ENCODE data around the gene NXPH2. TPM values are rescaled to one million over a fixed set of nuclear protein-coding genes. Genes with fewer than 3 reads are reported as not detected.

NXPH2 gene
- total and polyA plus RNA-seq, 2 donors (not counting 3 experiments of a cell fraction or from before 2014, with no cell fraction given): not detected

- no peak overlapping the region for H3K27ac ChIP-seq (ENCODE audit: insufficient read depth, low read depth, low read length)
- ChIA-PET CTCF (no interaction called here), POLR2A (no interaction called here)
- H3K36me3 ChIP-seq (ENCODE audit: control insufficient read depth in 2 of 2, extremely low read depth in 1 of 2, insufficient read depth in 2 of 2, low read length in 2 of 2): no peaks in the 10 kb centered on the region
- DNase-seq (ENCODE audit: low read depth, low spot score): no peak
- no peaks in the 10 kb centered on the region for H3K9me3 ChIP-seq (replicated peaks; ENCODE audit: control insufficient read depth, insufficient read depth, low read length)
- no peak overlapping the region for H3K4me3 ChIP-seq (replicated peaks in 1 of 3; ENCODE audit: insufficient read depth in 1 of 3, low read depth in 1 of 3, low read length in 3 of 3)
- peaks cover 0 to 4% of the 10 kb centered on the region in 2 experiments for H3K27me3 ChIP-seq (ENCODE audit: control insufficient read depth in 2 of 2, insufficient read depth in 2 of 2, low read length in 2 of 2)
- H4K20me1 ChIP-seq (replicated peaks; ENCODE audit: control insufficient read depth, extremely low read depth, insufficient read depth, low read length): no peaks in the 10 kb centered on the region
- no peaks in the 10 kb centered on the region for H3K79me2 ChIP-seq (ENCODE audit: control insufficient read depth, insufficient read depth, low read length)
- no peak overlapping the region for H3K4me2 ChIP-seq (ENCODE audit: insufficient read depth, low read length)
- no peak for FAIRE-seq
- H2AFZ ChIP-seq (ENCODE audit: low read depth, low read length): no peak overlapping the region
- intact Hi-C loops (cut with micrococcal nuclease) (no loop called here), dilution Hi-C loops (cut with MboI; ENCODE audit: extremely low pct_ligation_motif_present, low sequenced_read_pairs) (no loop called here)
- no peak overlapping the region for H3K9ac ChIP-seq (replicated peaks; ENCODE audit: extremely low read depth, insufficient read depth, low read length)
- H3K4me1 ChIP-seq (ENCODE audit: control insufficient read depth, extremely low read depth, insufficient read depth, low read length): no peaks in the 10 kb centered on the region
- no peaks in the 10 kb centered on the region for H3K9me1 ChIP-seq (replicated peaks; ENCODE audit: control insufficient read depth, extremely low read depth, insufficient read depth, low read length)
- BruUV-seq (replicated peaks): no TSS peak
- TF ChIP-seq JUN (IDR thresholded peaks at IDR 0.05; ENCODE audit: borderline replicate concordance, insufficient read depth, insufficient read length, low read depth) (no peak), FOS (IDR thresholded peaks at IDR 0.05; ENCODE audit: borderline replicate concordance, insufficient read depth, low read length) (no peak), POLR2AphosphoS5 (IDR thresholded peaks at IDR 0.05; ENCODE audit: insufficient read depth, low read depth, low read length) (no peak), GATA2 (IDR thresholded peaks at IDR 0.05; ENCODE audit: insufficient read depth, insufficient read length, low read depth, low read length) (no peak), EZH2 (IDR thresholded peaks at IDR 0.05; ENCODE audit: borderline replicate concordance, low read depth, low read length, severe bottlenecking) (no peak), POLR2A (IDR thresholded peaks at IDR 0.05; ENCODE audit: low read depth, low read length) (no peak), CTCF (IDR thresholded peaks at IDR 0.05; ENCODE audit: extremely low read depth in 1 of 2, insufficient read depth in 1 of 2, low read depth in 1 of 2, low read length in 2 of 2) (no peak), MYC (IDR thresholded peaks at IDR 0.05; ENCODE audit: low read depth, low read length) (no peak)
- TF ChIP-seq, protein P1, sequence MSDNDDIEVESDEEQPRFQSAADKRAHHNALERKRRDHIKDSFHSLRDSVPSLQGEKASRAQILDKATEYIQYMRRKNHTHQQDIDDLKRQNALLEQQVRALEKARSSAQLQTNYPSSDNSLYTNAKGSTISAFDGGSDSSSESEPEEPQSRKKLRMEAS (IDR thresholded peaks at IDR 0.05; ENCODE audit: insufficient read depth, insufficient read length): no peak
Observed at GRCh38 chr2:138767101-138767500, 13.1 kb downstream of the NXPH2 start.

All from endothelial cell of umbilical vein (primary cell).